ENCODE measurements around the gene TFG. TPM values are rescaled to one million over a fixed set of nuclear protein-coding genes. Genes with fewer than 3 reads are reported as not detected.
"Not testable (repeated sequence)": the region's sequence is repeated elsewhere in the genome, so short reads cannot be mapped to it uniquely, and the experiment has no call there.

TFG gene
- 10 to 100 TPM; 86.5 to 93.9 TPM for total RNA-seq
- long read RNA-seq, transcript TFG-201 (8 exons, 1,978 nt), result major isoform, 153 of 206 reads
- long read RNA-seq, transcript TFG-204 (8 exons, 1,783 nt), result minor isoform, 37 of 206 reads
- long read RNA-seq, partial matches to known transcripts, result 4 of 206 reads
- long read RNA-seq, other reads (novel, unspliced or antisense), result 7 of 206 reads

DNA sequence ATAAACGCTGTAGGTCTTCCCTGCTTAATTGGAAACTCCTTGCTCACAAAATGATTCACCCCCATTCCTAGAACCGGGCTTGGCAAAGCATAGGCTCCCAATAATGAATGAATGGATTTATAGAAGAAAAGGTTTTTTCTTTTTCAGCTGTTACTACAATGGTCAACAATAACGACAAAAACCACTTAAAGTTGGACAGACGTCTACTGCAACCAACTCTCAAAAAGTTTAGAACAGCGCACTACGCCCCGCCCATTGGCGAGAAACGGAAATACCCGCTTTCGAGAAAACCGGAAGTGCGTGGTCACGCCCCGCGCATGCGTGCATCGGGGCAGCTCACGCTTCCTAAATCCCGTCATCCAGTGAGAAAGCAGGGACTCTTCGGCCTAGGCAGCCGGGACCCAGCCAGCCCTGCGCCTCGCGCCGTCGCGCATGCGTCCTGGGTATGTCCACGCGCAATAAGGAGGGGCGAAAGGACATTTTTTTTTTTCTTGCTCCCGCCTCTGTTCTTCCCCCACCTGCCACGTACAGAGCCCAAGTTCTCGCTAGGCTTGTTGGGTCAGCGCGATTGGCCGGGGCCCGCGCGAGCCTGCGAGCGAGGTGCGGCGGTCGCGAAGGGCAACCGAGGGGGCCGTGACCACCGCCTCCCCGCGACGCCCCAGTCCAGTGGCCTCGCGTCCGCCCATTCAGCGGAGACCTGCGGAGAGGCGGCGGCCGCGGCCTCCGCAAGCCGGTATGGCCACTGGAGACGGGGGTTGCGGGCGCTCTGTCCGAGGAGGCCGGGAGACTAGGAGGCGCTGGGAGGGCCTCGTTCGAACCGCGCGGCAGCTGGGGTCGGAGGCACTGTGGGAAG, at the start of gene TFG:
TSS of gene TFG (plus strand) at position 506 of the 853 bp plus-strand sequence. CDS start 4,192 bp downstream, outside the sequence.
- ATAC-seq (peak; percentile 97 to 98), DNase-seq (peak; percentile 99)
- intact Hi-C loops (cut with DNase I), result no loop called here

DNA sequence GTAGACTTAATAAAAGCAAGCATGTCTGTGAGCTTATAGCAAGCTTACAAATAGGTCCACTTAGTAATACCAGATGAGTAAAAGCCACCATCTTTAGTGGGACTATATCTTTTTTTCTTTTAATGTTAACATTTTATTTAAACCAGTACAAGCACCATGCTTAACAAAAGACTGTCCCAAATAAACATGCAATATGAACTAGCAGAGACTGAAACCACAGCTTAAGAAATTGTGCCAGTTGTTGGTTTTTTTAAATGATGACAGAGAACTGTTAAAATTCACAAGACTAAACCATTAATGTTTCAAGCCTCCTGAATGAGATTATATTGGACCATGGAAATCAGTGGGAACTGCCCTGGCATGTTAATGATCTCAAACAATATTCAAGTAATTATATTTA, 48.0 kb upstream of the TFG start:
- intact Hi-C loops (cut with DNase I); DNase-seq; ATAC-seq: not testable (repeated sequence)

DNA sequence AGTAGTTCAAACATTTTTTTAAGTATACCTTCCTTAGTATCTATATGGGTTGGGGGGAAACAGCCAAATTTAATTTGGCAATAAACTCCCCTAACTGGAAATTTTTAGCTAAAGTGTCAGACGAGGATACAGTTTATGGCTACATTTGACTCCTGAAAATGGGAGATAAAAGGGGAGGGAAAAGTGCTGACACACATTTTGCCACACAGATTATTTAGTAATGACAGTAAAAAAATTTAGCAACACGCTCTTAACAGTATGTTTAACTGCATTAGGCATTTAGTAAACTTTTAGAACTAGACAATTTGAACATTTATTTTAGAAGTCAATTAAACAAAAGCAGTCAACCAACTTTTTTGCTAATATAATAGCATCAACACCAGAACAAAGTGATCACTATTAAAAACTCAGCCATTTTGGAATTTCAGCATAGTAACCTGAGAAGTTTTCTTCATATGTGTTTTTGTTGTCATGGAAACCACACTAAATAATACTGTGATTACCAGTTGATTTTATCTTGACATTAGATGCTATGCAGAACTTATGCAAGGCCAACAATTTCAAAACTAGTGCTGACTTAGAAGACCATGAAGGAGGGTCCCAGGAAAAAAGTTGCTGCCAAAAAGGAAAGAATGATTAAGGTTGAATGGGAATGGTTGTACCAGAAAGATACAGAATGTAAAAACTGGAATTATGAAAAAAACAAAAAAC, 47.0 kb upstream of the TFG start:
- intact Hi-C loops (cut with DNase I), result no loop called here
- DNase-seq (no peak), ATAC-seq (peak in 1 of 2 donors; percentile 65)

DNA sequence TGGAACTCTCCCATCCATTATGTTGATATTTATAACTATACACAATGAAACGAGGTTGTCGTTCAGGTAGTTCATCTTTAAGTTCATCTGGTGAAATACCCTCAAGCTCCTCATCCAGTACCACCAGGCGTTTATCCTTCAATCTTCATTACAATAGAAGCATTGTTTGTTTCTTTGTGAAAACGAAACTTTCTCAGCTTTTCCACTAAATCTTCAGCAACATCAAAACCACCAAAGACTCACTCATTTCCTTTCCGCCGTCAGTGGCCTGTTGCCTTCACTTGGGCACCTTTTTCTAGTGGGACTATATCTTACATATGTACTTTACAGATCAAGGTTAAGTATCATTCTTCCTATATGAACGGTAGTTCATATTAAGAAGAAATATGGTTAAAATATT, 44.1 kb upstream of the TFG start:
- ATAC-seq (no peak), DNase-seq (no peak)
- intact Hi-C loops (cut with DNase I), result no loop called here

DNA sequence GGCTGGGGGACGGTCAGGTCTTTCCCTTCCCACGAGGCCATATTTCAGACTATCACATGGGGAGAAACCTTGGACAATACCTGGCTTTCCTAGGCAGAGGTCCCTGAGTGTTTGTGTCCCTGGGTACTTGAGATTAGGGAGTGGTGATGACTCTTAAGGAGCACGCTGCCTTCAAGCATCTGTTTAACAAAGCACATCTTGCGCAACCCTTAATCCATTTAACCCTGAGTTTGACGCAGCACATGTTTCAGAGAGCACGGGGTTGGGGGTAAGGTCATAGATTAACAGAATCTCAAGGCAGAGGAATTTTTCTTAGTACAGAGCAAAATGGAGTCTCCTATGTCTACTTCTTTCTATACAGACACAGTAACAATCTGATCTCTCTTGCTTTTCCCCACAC, 42.6 kb upstream of the TFG start:
- intact Hi-C loops (cut with DNase I); DNase-seq; ATAC-seq: not testable (repeated sequence)

DNA sequence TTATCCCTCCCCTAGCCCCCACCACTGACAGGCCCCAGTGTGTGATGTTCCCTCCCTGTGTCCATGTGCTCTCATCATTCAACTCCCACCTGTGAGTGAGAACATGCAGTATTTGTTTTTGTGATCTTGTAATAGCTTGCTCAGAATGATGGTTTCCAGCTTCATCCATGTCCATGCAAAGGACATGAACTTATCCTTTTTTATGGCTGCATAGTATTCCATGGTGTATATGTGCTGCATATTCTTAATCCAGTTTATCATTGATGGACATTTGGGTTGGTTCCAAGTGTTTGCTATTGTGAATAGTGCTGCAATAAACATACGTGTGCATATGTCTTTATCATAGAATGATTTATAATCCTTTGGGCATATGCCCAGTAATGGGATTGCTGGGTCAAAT, 42.0 kb upstream of the TFG start:
- intact Hi-C loops (cut with DNase I); ATAC-seq; DNase-seq: not testable (repeated sequence)

DNA sequence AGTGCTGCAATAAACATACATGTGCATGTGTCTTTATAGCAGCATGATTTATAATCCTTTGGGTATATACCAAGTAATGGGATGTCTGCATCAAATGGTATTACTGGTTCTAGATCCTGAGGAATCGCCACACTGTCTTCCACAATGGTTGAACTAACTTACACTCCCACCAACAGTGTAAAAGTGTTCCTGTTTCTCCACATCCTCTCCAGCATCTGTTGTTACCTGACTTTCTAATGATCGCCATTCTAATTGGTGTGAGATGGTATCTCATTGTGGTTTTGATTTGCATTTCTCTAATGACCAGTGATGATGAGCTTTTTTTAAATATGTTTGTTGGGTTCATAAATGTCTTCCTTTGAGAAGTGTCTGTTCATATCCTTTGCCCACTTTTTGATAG, 38.3 kb upstream of the TFG start:
- ATAC-seq; DNase-seq; intact Hi-C loops (cut with DNase I): not testable (repeated sequence)

DNA sequence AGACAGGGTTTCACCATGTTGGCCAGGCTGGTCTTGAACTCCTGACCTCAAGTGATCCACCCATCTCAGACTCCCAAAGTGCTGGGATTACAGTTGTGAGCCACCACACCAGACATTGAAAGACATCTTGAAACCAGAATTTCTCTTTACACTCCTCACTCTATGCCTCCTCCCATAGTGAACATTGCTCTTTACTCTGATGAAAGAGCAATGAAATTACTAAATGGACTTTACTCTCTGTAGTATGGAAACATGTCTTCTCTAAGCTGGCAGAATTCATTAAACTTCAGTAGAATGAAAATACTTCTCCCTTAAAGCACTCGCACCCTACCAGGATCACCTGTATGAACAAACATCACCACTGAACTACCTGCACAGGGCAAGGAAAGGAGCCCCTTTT, 27.8 kb upstream of the TFG start:
- no peak for ATAC-seq
- DNase-seq, result no peak
- intact Hi-C loops (cut with DNase I), result no loop called here

DNA sequence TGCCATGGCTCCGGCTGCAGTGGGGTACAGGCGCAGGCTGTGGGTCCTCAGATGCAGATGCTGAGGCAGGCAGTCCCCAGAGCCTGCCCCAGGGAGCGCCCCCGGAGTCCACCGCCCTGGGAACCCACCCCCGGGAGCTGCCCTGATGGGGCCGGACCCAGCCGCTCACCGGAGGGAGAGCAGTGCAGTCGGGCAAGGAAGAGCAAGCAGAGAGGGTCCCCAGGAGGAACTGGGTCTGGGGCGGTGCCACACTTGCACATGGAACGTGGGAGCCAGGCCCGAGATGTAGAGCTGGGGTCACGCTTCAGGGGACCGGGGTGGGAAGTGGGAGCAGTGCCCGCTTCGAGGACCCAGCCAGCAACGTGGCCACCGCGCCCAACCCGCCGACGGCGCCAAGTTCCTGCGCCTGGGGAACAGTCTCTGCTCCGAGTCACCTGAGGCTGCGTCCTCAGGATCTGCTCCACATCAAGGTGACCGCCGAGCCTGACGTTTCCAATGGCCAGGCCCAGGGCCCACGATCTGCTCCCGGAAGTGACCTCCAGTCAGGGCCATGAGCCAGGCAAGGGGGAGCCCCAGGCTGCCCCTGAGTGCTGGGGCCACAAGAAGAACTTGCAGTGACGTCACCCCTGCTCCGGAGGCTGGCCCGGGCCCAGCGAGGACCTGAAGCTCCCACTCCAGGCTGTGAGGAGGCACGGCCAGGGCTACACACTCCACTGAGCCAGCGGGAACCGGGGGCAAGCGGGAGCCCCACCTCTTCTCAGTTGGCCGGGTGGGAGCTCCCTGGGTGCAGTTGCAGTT, 27.0 kb upstream of the TFG start:
- peak in 1 of 2 donors; percentile 73 for ATAC-seq
- DNase-seq, result peak; percentile 34
- intact Hi-C loops (cut with DNase I), result no loop called here

DNA sequence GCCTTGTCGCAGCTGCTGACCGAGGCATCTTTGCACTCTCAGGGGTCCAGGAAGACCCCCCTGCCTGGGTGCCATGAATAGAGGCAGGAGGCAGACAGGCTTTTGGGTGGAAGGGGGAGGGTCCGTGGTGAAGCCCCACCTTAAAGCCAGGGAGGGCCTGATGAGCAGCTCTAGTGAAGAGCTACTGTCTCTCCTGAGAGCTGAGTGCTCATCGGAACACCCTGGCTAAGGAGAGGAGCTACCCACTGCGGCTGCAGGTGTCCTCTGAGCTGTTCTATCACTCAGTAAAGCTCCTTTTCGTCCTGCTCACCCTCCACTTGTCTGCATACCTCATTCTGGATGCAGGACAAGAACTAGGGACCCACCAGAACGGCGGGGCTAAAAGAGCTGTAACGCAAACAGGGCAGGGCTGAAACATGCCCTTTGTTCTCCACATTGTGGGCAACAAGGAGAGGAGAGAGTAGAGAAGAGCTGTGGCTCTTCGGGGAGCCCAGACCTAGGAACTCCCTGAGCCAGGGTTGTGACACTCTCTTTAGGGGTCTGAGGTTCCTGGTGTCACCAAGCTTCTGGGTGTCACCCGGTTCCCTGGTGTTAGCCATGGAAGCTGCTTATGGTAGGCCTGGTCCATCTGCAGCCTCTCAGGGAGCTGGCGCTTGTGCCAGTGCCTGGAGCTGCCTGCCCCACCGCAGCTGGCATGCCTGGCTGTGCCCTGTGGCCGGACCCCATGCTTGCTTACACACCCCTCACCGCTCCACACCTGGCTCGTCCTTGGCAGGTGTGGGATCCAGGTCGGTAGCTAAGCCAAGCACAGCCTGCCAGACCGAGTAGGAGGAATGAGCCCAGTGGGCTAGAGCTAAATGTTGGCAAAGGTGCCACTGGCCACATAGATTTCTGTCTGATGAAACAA, 26.2 kb upstream of the TFG start:
- DNase-seq (no peak), ATAC-seq (peak in 1 of 2 donors; percentile 44)
- intact Hi-C loops (cut with DNase I), result no loop called here

DNA sequence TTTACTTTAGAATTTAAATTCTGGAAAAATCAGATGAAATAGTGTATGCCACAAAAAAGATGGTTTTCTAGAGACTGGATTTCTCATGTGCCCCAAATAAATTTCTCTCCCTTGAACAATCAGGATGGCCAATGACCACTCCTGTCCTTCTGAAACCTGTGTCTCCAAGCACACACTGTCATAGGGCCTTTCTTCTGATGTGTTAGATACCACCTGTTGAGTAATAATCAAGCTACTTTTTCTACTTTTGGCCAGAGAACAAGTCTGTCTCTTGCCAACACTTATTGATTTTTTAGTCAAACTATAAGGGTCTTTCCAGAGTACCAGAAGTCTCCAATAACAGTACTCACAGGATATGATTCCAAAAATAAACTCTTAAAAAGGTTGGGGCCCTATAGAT, 16.1 kb upstream of the TFG start:
- DNase-seq (no peak), ATAC-seq (no peak)
- intact Hi-C loops (cut with DNase I), result no loop called here

DNA sequence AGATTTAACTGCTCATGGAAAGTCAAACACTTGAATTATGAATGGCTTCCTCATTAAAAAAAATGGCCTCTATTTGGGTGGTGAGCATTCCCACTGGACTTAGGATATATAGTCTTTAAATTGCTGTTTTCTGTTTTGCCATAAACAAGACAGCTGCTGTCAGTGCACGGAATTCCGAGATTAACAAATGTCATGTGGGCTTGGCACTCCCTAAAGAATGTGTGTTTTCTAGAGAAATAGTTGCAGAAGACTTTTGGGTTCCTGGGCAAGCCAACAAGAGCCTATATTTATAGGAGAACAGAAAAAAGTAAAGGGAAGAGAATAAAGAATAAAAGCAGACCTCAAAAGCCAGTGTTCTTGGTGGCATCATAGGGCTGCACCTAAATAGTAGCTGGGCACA, 13.6 kb upstream of the TFG start:
- intact Hi-C loops (cut with DNase I), result no loop called here

DNA sequence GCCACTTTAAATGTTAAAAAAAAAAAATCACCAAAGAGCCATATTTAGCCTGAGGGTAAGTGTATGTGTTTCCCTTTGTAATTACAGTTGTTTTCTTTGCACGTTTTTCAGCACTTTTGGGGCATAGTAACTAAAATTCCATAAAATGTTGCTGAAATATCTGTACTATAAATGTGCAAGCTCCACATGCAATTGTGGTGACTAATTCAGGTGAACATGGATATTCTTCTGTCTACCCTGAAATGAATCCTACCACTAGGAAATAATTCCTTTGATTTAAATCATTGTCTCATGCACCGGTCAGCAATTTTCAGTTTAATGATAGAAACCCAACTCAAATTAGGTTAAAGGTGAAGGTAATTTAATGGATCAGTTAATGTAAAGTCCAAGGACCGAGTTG, 13.1 kb upstream of the TFG start:
- ATAC-seq, result no peak

More for the DNA sequence above, 13.6 kb upstream of the TFG start:
- DNase-seq, result no peak
- ATAC-seq, result no peak

DNA sequence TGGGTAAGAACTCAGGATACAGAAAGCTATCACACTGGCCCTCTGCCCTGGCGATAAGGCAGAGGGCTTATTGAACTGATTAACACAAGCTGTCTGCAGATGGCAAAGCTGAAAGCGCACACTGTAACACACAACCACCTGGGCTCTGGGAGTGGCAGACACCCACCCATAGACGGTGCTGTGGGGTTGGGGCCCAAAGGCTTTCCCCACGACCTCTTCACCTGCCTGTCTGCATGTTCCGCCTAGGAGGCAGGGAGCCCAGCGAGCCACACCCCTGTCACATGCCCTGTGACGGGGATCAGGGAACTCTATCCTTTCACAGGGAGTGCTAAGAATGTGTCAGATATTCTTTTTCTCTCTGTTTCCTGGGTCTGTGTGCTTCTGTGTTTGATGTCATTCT, 12.1 kb upstream of the TFG start:
- ATAC-seq, result peak; percentile 15 to 34
- DNase-seq, result no peak
- intact Hi-C loops (cut with DNase I), result no loop called here

More for the DNA sequence above, 13.1 kb upstream of the TFG start:
- no peak for DNase-seq
- intact Hi-C loops (cut with DNase I), result no loop called here

DNA sequence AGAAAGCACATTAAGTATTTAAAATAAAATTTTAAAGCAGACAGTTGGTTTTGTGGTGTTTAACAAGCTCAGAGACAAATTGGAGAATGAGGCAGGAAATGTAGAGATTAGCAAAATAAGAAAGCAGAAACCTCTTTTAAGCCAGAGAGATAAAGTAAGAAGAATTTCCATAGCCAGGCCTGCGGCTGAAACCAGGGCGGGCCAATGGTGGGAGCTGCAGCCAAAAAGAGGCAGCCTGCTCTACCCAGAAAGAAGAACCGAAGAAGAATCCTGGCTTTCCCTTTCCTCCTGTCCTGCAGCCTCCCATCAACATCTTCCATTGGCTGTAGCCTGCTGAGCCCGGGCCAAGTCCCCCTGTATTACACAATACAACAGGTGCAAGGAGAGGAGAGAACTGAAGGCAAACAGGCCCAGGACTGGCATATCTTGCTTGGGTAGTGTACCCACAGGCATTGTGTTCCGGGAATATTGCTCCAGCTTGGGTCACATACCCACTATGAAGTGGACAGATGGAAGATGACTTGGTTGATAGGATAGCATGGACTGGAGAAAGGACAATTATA, 11.5 kb upstream of the TFG start:
- DNase-seq, result no peak
- peak in 1 of 2 donors; percentile 50 for ATAC-seq
- intact Hi-C loops (cut with DNase I), result no loop called here

DNA sequence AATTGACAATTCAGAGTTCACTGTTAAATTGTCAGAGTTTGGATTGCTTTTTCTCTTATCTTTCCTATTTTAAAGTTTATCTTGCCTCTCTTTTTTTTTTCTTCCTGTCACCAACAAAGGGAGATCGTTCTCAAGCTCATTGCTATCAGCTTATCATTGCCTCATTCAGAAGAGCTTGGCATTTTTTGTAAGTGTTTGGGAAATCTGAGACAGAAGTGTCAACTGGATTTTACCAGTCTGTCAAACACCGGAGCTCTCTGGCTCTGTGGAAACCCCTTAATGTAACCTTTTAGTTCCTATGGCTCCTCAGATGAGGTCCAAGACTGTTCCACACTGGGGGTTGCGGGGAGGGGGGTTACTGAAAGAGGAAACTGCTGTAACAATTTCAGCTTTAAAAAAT, 10.6 kb upstream of the TFG start:
- intact Hi-C loops (cut with DNase I), result no loop called here
- no peak for ATAC-seq

DNA sequence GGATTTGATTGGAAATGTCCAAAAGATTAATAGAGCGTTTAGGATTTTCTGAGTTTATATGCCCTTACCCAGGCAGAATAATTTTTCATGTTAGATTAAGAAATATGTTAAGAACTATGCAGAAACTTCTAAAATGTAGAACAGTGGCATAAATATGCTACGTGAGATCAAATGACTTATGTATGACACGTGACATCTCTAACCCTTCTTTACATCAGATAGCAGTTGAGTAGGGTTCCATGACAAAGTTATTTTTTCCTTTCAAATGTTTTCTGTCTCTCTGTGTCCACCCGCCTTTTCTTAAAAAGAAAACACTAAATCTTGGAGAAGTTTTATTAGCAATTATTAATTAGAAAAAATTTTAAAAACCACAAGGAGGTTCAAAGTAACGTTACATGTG, 8.6 kb upstream of the TFG start:
- intact Hi-C loops (cut with DNase I), result no loop called here
- DNase-seq (no peak), ATAC-seq (no peak)

More for the DNA sequence above, 10.6 kb upstream of the TFG start:
- DNase-seq, result no peak
